ENCODE results near the gene FGF14.

The FGF14 gene

GRCh38 chr13:102374233-102374632 lies 27.6 kb downstream of the FGF14 start:
- in situ Hi-C loops (cut with HindIII; ENCODE audit: low sequenced_read_pairs), result no loop called here
- TF ChIP-seq CTCF (IDR thresholded peaks at IDR 0.05; ENCODE audit: low read depth, low read length, missing control alignments), result no peak
- no peak overlapping the region for H3K4me3 ChIP-seq (ENCODE audit: low read depth, low read length)
- DNase-seq (ENCODE audit: low read depth), result no peak

GRCh38 chr13:102373221-102373620 lies 28.6 kb downstream of the FGF14 start:
- DNase-seq (ENCODE audit: low read depth), result no peak
- no peak overlapping the region for H3K4me3 ChIP-seq (ENCODE audit: low read depth, low read length)
- in situ Hi-C loops (cut with HindIII; ENCODE audit: low sequenced_read_pairs), result no loop called here
- no peak for TF ChIP-seq CTCF (IDR thresholded peaks at IDR 0.05; ENCODE audit: low read depth, low read length, missing control alignments)

GRCh38 chr13:102369302-102369701 lies 32.5 kb downstream of the FGF14 start:
- in situ Hi-C loops (cut with HindIII; ENCODE audit: low sequenced_read_pairs), result no loop called here
- no peak for DNase-seq (ENCODE audit: low read depth)
- no peak for TF ChIP-seq CTCF (IDR thresholded peaks at IDR 0.05; ENCODE audit: low read depth, low read length, missing control alignments)
- H3K4me3 ChIP-seq (ENCODE audit: low read depth, low read length), result no peak overlapping the region

GRCh38 chr13:102367836-102368235 lies 34.0 kb downstream of the FGF14 start:
- no peak overlapping the region for H3K4me3 ChIP-seq (ENCODE audit: low read depth, low read length)
- TF ChIP-seq CTCF (IDR thresholded peaks at IDR 0.05; ENCODE audit: low read depth, low read length, missing control alignments), result no peak
- in situ Hi-C loops (cut with HindIII; ENCODE audit: low sequenced_read_pairs), result no loop called here
- no peak for DNase-seq (ENCODE audit: low read depth)

GRCh38 chr13:102361113-102361512 lies 40.7 kb downstream of the FGF14 start:
- H3K4me3 ChIP-seq (ENCODE audit: low read depth, low read length), result no peak overlapping the region
- no peak for TF ChIP-seq CTCF (IDR thresholded peaks at IDR 0.05; ENCODE audit: low read depth, low read length, missing control alignments)
- DNase-seq (ENCODE audit: low read depth), result no peak
- in situ Hi-C loops (cut with HindIII; ENCODE audit: low sequenced_read_pairs), result no loop called here

- no peak overlapping the region for H3K4me3 ChIP-seq (ENCODE audit: low read depth, low read length)
- in situ Hi-C loops (cut with HindIII; ENCODE audit: low sequenced_read_pairs), result no loop called here
Measured at GRCh38 chr13:102359264-102359663, 42.6 kb downstream of the FGF14 start.

More at GRCh38 chr13:102359264-102359663, 42.6 kb downstream of the FGF14 start:
- TF ChIP-seq CTCF (IDR thresholded peaks at IDR 0.05; ENCODE audit: low read depth, low read length, missing control alignments), result no peak
- no peak for DNase-seq (ENCODE audit: low read depth)

Measured in astrocyte of the cerebellum (primary cell).